IMR-90 (cell line): ENCODE data around the gene MEN1. TPM values are rescaled to one million over a fixed set of nuclear protein-coding genes. Genes with fewer than 3 reads are reported as not detected.

Experiments
- polyA plus RNA-seq, 3 experiments: library from polyadenylated mRNA; depleted of rRNA; stranded (reverse); fragments of >200 nt; gene quantifications; 2 replicates each; pipeline ENCODE4 v1.2.3, GENCODE V29; 2012; ENCODE audit warnings: low replicate concordance in 1 of 3
- total RNA-seq: library from RNA; depleted of rRNA; stranded (reverse); fragments of >200 nt; gene quantifications from 2 replicates; pipeline ENCODE4 v1.2.3, GENCODE V29; 2012
- TF ChIP-seq, protein P1 (sequence below): conservative IDR thresholded peaks from 2 replicates; pipeline ENCODE4 v1.5.1; 2012; ENCODE audit warnings: mild to moderate bottlenecking, low read depth, low read length, improper control_type of control experiment

The MEN1 gene
- total and polyA plus RNA-seq, 2 of the 4 experiments (the other 2 are of a cell fraction): 8.8 to 35.7 TPM

DNA sequence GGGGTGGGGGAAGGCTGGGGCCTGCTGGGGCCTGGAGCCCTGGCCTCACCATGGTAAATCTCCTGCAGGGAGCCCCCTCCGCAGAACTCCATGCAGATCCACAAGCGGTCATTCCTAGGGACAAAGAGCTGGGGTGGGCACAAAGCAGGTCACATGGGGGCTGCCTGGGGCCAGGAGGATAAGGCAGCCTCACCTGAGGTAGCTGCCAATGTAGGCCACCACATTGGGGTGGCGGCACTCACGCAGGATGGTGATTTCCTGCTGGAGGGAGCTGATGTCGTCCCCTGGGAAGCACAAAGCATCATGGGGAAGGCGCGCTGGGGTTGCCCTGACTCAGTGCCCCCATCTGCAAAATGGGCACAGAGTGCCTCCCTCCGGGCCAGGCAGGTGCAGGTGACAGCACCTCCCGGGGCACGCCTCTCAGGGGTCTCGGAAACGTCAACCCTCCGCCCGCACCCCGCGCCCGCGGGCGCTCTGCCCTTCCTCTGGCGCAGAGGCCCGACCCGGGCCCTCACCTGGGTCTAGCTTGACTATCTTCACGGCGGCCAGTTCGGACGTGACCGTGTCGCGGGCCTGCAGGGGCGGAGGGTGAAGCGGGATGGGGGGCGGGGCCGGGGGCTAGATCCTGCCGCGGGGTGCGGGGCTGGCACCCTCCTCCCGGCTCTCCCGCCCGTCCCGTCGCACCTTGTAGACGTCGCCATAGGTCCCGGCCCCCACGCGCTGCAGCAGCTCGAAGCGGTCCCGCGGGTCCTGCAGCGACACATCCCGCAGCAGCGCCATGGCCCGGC lies 7.8 kb downstream of the MEN1 start (continued):
- TF ChIP-seq, protein P1, sequence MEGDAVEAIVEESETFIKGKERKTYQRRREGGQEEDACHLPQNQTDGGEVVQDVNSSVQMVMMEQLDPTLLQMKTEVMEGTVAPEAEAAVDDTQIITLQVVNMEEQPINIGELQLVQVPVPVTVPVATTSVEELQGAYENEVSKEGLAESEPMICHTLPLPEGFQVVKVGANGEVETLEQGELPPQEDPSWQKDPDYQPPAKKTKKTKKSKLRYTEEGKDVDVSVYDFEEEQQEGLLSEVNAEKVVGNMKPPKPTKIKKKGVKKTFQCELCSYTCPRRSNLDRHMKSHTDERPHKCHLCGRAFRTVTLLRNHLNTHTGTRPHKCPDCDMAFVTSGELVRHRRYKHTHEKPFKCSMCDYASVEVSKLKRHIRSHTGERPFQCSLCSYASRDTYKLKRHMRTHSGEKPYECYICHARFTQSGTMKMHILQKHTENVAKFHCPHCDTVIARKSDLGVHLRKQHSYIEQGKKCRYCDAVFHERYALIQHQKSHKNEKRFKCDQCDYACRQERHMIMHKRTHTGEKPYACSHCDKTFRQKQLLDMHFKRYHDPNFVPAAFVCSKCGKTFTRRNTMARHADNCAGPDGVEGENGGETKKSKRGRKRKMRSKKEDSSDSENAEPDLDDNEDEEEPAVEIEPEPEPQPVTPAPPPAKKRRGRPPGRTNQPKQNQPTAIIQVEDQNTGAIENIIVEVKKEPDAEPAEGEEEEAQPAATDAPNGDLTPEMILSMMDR: no peak
